ENCODE measurements around the gene REXO5.
"Not testable (repeated sequence)": the region's sequence is repeated elsewhere in the genome, so short reads cannot be mapped to it uniquely, and the experiment has no call there.

REXO5 gene

DNA sequence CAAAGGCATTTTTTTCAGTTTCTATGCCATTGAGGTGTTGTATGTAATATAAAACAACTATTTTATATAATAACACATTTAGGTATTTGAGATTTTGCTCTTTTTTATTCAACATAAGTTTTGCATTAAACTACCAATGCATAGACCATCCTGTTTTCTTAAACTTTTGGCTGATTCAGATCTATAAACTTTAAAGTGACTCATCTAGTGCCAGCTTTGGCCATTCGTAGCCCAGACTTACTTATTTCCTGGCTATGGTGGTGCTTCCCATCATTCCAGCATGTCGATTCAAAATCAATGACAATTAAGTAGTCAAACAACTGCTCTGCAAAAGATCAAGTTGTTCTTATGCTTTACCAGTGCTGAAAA is 3.2 kb upstream of the REXO5 start:
- DNase-seq (ENCODE audit: low read depth, low spot score), result no peak

DNA sequence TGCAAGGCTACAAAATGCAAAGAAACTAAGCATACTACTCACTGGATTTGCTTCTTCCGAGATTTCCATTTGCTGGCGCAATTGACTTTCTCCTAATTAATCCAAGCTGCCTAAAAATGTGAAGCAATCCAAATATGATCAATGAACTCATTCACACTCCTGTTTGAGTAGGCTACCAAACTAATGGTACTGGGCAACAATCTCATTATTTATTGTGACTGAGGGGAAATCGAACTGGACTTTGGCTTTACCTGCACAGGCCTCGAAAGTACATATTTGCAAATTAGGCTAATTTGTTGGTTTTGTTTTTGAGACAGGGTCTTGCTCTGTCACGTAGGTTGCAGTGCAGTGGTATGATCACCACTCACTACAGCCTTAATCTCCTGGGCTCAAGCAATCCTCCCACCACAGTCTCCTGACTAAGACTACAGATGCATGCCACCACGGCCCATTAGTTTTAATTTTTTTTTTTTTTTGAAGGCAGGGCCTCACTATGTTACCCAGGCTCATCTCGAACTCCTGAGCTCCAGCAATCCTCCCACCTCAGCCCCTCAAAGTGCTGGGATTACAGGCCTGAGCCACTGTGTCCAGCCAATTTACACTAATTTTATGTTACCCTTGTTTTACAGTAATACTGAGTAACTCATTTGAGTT is 2.6 kb upstream of the REXO5 start:
- no peak for DNase-seq (ENCODE audit: low read depth, low spot score)

DNA sequence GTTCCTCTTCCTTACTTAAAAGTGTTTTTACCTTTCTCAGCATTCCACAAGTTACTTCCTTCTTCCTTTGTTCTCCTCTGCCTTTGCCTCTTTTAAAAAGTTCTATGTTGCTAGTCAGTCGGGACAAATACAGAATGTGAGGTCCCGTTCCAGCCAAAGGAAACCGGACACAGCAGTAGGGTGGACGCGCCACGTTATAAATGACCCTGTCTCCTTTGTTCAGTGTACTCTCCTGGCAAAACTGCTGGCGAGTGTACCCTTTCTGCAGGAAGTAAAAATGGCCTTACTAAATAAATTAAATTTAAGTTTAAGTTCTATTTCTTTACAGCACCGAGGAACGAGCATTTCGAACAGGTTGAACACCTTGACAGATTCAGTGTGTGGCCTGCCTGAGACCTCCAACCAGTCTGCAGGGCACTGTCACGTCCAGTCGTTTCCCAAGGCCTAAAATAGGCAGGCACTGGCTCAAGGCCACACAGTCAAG is 601 bp upstream of the REXO5 start:
- not testable (repeated sequence) for DNase-seq (ENCODE audit: low read depth, low spot score)

DNA sequence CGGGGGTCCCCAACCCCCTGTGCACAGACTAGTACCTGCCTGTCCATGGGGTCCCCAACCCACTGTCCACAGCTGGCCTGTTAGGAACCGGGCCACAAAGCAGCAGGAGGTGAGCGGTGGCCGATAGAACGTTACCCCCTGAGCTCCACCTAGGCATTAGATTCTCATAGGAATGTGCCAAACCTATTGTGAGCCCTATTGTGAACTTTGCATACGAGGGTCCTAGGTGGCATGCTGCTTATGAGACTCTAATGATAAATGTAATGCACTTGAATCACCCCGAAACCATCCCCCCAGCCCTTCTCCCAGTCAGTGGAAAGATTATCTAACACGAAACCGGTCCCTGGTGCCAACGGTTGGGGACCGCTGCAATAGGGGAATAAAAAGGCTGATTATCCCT is 1.5 kb downstream of the REXO5 start:
- DNase-seq (ENCODE audit: low read depth, low spot score), result no peak

DNA sequence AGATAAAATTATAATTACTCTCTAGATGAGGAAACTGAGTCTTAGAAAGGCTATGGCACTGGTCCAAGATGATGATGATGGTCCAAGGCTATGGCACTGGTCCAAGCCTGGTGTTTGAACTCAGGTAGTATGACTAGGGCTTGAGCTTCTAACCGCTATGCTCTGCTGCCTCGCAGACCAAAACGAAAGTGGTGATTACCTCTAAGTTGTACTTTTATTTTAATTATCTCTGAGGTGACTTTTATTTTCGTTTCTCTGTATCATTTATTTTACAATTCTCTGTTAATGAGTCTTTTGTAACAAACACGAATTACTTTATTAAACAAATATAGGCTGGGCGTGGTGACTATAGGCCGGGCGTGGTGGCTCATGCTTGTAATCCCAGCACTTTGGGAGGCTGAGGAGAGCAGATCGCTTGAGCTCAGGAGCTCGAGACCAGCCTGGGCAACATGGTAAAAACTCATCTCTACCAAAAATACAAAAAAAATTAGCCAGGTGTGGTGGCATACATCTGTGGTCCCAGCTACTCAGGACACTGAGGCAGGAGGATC is 5.6 kb downstream of the REXO5 start:
- no peak for DNase-seq (ENCODE audit: low read depth, low spot score)

DNA sequence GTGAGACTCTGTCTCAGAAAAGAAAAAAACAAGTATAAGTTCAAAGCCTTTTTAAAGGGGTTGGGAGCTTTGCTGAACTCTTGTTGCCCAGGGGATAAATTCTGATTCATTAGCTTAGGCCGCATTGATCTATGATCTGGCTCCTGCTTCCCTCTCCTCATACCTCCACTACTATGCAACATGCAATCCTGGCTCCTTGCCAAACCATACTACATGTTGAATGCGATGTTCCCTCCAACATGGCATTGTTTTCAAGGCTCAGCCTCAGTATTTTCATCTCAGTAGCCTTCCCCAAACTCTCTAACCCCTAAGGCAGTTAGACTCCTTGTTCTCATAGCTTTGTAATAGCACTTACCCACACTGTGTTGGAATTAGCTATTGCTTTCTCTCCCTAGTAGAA is 6.2 kb downstream of the REXO5 start:
- DNase-seq (ENCODE audit: low read depth, low spot score), result no peak

DNA sequence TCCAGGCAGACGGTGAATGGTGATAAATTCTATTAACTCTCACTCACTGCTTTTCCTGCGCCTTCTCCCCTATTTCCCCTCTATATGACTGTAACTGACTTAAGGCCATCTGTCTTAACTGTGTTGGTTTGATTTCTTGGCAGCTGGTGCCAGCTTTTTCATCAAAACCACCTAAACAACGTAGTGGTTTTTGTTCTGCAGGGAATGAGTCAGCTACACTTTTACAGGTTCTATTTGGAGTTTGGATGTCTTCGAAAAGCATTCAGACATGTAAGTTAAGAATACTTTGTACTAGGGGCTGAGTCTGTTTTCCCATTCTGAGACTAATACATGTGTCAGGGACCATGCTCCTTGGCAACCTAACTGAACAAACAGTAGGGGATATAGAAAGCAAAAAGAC is 8.5 kb downstream of the REXO5 start:
- no peak for DNase-seq (ENCODE audit: low read depth, low spot score)

DNA sequence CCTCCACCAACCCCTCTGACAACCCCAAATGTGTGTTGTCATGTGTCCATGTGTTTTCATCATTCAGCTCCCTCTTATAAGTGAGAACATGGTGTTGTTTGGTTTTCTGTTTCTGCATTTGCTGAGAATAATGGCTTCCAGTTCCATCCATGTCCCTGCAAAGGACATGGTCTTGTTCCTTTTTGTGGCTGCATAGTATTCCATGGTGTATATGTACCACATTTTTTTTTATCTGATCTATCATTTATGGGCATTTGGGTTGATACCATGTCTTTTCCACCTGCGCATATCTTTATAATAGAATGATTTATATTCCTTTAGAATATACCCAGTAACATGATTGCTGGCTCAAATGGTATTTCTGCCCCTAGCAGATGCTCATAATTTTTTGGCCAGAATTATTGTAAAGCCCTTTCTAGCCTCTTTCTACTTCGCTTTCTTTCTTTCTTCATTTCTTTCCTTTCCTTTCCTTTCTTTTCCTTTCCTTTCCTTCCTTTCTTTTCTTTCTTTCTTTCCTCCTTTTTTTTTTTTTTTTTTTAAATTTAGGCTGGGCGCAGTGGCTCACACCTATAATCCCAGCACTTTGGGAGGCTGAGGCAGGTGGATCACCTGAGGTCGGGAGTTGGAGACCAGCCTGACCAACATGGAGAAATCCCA is 12.7 kb downstream of the REXO5 start:
- DNase-seq (ENCODE audit: low read depth, low spot score), result no peak

DNA sequence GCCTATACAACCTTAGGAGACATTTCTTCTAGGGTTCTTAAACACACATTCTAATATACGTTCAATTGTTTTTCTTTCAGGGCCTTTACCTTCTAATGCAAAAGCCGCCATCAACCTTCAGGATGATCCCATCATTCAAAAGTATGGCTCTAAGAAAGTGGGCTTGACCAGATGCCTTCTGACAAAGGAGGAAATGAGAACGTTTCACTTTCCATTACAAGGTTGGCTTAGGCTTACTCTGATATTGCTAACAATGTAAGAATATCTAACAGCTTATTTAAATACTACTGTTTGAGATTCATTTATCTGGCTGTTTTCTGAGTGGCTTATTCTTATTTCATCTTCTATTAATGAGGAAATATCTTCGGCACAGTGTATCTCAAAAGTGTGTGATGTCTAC is 15.4 kb downstream of the REXO5 start:
- DNase-seq (ENCODE audit: low read depth, low spot score), result no peak

DNA sequence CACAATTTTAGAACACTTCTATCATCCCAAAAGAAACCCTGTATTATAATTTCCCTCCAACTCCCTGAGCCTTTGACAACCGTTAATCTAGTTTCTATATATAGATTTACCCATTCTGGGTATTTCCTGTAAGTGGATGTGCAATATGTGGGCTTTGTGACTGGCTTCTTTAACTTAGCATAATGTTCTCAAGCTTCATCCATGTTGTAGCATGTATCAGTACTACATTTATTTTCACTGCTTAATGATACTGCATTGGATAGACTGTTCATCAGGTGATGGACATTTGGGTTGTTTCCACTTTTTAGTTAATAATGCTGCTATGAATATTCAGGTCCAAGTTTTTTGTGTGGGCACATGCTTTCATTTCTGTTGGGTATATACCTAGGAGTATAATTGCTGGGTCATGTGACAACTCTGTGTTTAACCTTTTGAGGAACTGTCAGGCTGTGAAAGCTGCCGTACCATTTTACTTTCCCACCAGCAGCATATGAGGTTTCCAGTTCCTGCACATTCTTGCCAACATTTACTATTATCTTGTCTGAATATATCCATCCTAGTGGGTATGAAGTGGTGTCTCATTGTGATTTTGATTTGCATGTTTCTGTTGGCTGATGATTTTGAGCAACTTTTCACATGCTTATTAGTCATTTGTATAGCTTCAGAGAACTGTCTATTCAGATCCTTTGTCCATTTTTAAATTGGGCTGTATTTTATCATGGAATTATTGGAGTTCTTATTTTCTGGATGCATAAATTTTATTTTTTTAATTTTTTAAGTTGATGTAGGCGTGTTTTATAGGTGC is 16.4 kb downstream of the REXO5 start:
- DNase-seq (ENCODE audit: low read depth, low spot score), result no peak

DNA sequence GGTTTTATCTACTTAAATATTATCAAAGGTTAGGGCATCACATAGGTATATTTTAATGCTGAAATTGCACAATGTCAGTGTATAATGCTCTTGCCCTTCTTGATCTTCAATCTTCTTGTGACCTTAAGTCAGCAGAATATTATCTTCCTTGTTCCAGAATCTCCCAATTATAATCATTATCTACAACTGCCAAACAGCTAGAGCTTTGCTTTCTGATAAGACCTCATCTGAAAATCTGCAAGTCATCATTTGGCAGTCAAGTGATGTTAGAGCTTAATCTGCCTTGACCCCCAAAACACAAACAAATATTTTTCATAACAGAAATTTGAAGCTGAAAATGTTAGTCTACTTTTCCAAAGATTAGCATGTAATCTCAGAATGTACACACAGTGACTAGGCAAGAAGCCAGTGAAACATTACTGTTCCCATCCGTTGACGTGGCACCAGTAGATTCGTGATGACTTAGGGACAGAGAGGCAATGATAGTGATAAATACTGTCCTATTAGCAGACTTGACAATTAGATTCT is 19.8 kb downstream of the REXO5 start:
- DNase-seq (ENCODE audit: low read depth, low spot score), result no peak

DNA sequence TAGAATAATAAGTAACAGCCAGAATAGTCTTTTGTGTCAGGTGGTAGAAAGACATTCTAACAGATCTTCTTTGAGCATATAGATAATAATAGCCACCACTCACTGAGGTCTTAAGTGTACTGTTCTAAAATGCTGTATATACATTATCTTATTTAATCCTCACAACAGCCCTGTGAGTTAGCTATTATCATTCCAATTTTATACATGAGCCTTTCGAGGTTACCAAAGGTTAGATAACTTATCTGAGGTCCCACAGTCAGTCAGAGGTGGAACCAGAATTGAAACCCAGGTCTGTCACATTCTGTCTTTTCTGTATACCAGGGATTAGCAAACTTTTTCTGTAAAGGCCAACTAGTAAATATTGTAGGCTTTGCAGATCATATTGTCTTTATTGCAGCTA is 23.2 kb downstream of the REXO5 start:
- no peak for DNase-seq (ENCODE audit: low read depth, low spot score)

DNA sequence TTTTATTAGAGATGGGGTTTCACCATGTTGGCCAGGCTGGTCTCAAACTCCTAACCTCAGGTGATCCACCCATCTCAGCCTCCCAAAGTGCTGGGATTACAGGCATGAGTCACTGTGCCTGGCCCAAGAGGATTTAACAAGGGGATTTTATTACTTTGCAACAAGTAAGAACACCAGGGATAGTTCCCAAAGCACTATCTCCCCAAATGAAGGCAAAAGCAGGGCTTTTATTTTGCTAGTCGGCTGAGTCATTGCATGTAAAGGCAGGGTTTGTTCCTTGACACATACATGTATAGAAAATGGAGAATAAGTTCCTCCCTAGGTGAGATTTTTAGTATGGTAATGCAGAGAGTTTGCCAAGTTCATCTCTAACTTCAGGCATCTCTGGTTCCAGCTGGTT is 24.0 kb downstream of the REXO5 start:
- no peak for DNase-seq (ENCODE audit: low read depth, low spot score)

DNA sequence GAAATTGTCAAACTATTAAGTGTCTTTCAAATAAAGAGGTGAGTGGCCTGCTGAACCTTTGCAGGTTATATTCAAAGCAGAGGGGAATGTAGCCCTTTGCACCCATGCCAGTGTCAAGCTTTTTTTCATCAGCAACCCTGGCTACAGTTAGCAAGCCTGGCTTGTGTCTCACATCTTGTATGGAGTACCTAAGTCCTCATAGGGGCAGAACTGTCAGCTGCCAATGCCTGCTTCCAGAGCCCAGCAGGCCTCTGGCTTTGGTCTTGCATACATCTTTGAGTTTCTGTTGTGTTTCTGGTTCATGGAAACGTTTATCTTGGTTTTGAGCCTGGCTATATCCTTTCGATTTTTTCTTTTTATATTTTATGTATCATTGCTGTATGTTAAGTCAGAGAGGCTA is 26.8 kb downstream of the REXO5 start:
- DNase-seq (ENCODE audit: low read depth, low spot score), result no peak

DNA sequence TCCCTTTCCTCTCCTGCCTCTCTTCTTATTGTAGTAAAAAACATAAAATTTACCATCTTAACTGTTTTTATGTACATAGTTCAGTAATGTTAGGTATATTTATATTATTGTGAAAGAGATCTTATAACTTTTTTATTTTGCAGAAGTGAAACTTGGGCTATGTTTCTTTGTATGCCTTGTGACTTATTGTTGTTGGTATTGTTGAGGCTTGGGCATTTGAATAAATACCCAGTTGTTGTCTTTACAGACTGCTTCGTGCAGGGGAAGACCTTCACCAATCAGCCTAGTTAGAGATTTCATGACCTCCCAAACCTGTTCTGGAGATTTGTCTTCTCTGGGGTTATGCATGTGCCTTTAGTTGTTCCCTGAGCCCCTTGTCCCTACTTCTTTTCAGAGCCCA is 31.9 kb downstream of the REXO5 start:
- no peak for DNase-seq (ENCODE audit: low read depth, low spot score)

DNA sequence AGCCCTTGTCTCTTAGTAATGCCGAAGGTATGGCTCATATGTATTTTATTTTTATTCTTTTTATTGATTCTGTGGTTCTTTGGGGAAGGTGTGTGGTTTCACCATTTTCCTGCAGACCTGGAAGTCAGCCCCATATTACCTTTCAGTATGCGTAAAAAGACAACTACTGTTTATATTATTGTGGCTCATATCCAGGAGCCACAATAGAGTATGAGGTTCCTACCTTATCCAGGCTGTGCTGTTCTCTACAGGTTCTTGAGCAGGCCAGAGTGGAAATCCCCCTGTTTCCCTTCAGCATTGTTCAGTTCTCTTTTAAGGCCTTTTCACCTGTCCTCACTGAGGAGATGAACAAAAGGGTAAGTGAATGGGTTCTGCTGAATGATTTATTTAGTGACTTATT is 33.2 kb downstream of the REXO5 start:
- no peak for DNase-seq (ENCODE audit: low read depth, low spot score)

DNA sequence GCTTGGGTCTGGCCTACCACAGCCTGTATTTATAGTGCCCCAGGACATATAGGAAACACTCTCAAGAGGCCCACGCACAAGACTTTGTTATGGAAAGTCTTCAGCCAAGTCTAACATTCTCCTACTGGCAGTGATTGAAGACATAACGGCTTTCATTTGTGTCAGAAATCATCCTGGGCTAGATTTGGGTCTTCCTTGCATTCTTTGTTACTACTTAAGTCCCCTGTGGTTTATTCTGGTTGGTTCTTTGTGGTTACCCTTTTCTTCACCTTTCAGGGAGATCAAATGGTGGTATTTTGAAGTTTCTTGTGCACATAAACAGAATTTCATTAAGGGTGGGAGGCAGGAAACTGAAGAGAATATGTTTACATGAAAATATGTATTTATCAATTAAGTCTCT is 37.7 kb downstream of the REXO5 start:
- no peak for DNase-seq (ENCODE audit: low read depth, low spot score)

DNA sequence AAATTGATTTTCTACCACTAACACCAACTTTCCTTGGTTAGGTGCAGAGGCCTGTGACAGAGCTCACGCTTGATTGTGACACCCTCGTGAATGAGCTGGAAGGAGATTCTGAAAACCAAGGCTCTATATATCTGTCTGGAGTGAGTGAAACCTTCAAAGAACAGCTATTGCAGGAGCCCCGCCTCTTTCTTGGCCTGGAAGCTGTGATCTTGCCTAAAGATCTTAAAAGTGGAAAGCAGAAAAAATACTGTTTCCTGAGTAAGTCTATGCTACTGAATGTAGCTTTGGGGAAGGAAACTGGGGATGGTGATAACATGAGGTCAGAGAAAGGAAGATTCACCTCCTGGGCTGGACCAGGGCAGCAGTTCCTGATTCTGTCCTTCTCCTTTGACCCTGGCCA is 38.3 kb downstream of the REXO5 start:
- no peak for DNase-seq (ENCODE audit: low read depth, low spot score)

DNA sequence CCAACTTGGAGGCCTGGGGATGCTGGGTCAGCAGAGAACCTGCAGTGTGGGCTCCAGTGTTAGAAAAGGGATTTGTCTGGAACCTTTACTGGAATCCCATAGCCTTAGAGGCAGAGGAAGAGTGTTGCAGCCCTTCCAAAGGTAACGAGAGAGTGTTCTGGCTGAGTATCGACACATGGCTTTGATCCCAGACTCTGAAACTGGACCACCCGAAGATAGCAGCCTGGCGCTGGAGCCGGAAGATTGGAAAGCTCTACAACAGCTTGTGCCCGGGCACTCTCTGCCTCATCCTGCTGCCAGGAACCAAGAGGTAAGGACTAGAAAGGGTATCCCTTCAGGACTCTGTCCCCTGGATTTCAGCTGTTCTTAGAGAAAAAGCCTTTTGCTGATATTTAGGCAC is 39.7 kb downstream of the REXO5 start:
- no peak for DNase-seq (ENCODE audit: low read depth, low spot score)

DNA sequence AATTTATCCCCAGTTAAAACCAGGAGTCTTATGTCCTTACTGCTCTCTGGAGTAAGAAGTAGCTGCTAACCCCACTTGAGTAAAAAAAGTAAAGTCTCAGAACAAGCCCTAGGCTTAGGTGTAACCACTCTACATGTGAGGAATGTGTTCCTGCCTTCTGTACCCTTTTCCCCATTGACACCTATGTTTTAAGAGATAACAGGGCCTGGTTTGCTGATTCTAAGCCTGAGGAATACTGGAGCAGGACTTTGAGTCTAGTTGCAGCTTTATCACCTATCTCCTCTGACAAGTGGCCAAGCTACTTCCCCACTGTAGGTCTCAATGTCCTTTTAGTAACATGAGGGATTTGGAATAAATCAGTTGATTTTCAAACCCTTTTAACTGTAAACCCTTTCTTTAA is 40.2 kb downstream of the REXO5 start:
- DNase-seq (ENCODE audit: low read depth, low spot score), result no peak

DNA sequence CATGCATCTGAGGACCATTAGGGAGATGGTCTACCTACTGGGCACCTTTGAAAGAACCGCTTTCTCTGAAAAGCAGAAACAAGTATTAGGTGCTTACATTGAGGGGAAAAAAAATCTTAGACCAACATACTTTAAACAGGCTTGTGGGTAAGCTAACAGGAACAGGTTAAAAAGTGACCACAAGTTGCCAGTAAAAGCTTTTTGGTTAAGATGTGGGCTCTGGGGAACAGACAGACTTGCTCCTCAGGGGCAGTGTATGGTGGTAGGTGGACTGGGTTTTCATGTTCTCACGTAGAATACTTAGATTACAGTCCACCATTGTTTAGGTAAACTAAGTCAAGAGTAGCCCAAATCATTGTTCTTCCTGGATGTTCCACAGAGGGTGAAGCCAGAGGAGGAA is 41.2 kb downstream of the REXO5 start:
- DNase-seq (ENCODE audit: low read depth, low spot score), result no peak

Measured in ELF-1 (cell line).